HL-60 (cell line): Measurements from ENCODE around the gene EPHA4.

Source experiments
- DNase-seq, 2 experiments: peaks; one replicate each; pipeline ENCODE4 v3.0.0-alpha.2; 2010 to 2020; ENCODE audit warnings: low read depth in 1 of 2, low spot score in 1 of 2
- H3K27ac ChIP-seq: fragments of 250-450 bp; sonication (Bioruptor Pico); replicated peaks from 2 replicates; pipeline ENCODE4 v1.5.1; 2020; ENCODE audit warnings: mild to moderate bottlenecking, moderate library complexity
- H3K27me3 ChIP-seq: fragments of 250-450 bp; sonication (Bioruptor Pico); 2 replicates; pipeline ENCODE4 v1.5.1; 2021; ENCODE audit warnings: mild to moderate bottlenecking, moderate library complexity; ENCODE audit not compliant: insufficient read depth, poor library complexity, severe bottlenecking
- H3K4me3 ChIP-seq: replicated peaks from 2 replicates; pipeline ENCODE4 v1.5.1; 2011; ENCODE audit warnings: mild to moderate bottlenecking, control low read depth, low read length; ENCODE audit not compliant: insufficient read depth
- GABPA ChIP-seq: IDR thresholded peaks from 2 replicates; pipeline ENCODE4 v1.6.1; 2012; ENCODE audit warnings: low read depth
- POLR2AphosphoS5 ChIP-seq: IDR thresholded peaks from 2 replicates; pipeline ENCODE4 v1.6.1; 2012; ENCODE audit warnings: low read depth
- SPI1 ChIP-seq: IDR thresholded peaks from 2 replicates; pipeline ENCODE4 v1.6.1; 2012; ENCODE audit warnings: low read depth, mild to moderate bottlenecking, borderline replicate concordance
- TF ChIP-seq, protein P1 (sequence below): IDR thresholded peaks from one replicate; pipeline ENCODE4 v1.5.1; 2011; ENCODE audit warnings: low read length, control low read depth, inconsistent platforms; ENCODE audit not compliant: insufficient read depth
- TF ChIP-seq, protein P2 (sequence below): IDR thresholded peaks from 2 replicates; pipeline ENCODE4 v1.6.1; 2012; ENCODE audit warnings: low read depth; ENCODE audit not compliant: insufficient replicate concordance

EPHA4 gene

DNA sequence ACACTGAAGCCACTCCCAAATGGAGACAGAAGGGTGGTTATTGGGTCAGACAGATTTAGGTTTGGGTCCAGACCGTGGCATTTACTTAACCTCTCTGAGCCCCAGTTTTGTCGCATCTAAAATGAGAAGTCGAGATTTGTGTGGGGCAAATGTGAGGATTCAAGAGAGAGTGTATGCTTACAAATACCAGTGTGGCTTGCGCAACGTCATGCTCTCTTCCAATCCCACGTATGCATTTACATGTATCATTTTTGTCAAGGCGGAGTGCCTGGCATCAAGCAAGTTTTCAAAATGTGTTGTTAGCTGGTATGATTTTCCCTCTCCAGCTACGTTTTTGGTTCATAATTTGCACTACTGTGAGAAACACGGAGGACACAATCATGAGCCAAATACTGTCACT lies 197.9 kb downstream of the EPHA4 start:
- DNase-seq: no peak
- H3K27ac ChIP-seq: no peak overlapping the region
- TF ChIP-seq, protein P1, sequence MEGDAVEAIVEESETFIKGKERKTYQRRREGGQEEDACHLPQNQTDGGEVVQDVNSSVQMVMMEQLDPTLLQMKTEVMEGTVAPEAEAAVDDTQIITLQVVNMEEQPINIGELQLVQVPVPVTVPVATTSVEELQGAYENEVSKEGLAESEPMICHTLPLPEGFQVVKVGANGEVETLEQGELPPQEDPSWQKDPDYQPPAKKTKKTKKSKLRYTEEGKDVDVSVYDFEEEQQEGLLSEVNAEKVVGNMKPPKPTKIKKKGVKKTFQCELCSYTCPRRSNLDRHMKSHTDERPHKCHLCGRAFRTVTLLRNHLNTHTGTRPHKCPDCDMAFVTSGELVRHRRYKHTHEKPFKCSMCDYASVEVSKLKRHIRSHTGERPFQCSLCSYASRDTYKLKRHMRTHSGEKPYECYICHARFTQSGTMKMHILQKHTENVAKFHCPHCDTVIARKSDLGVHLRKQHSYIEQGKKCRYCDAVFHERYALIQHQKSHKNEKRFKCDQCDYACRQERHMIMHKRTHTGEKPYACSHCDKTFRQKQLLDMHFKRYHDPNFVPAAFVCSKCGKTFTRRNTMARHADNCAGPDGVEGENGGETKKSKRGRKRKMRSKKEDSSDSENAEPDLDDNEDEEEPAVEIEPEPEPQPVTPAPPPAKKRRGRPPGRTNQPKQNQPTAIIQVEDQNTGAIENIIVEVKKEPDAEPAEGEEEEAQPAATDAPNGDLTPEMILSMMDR: no peak
- TF ChIP-seq GABPA (no peak), SPI1 (no peak), POLR2AphosphoS5 (no peak)
- TF ChIP-seq, protein P2, sequence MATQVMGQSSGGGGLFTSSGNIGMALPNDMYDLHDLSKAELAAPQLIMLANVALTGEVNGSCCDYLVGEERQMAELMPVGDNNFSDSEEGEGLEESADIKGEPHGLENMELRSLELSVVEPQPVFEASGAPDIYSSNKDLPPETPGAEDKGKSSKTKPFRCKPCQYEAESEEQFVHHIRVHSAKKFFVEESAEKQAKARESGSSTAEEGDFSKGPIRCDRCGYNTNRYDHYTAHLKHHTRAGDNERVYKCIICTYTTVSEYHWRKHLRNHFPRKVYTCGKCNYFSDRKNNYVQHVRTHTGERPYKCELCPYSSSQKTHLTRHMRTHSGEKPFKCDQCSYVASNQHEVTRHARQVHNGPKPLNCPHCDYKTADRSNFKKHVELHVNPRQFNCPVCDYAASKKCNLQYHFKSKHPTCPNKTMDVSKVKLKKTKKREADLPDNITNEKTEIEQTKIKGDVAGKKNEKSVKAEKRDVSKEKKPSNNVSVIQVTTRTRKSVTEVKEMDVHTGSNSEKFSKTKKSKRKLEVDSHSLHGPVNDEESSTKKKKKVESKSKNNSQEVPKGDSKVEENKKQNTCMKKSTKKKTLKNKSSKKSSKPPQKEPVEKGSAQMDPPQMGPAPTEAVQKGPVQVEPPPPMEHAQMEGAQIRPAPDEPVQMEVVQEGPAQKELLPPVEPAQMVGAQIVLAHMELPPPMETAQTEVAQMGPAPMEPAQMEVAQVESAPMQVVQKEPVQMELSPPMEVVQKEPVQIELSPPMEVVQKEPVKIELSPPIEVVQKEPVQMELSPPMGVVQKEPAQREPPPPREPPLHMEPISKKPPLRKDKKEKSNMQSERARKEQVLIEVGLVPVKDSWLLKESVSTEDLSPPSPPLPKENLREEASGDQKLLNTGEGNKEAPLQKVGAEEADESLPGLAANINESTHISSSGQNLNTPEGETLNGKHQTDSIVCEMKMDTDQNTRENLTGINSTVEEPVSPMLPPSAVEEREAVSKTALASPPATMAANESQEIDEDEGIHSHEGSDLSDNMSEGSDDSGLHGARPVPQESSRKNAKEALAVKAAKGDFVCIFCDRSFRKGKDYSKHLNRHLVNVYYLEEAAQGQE: no peak
- no peaks in the 10 kb centered on the region for H3K27me3 ChIP-seq
- no peak overlapping the region for H3K4me3 ChIP-seq

DNA sequence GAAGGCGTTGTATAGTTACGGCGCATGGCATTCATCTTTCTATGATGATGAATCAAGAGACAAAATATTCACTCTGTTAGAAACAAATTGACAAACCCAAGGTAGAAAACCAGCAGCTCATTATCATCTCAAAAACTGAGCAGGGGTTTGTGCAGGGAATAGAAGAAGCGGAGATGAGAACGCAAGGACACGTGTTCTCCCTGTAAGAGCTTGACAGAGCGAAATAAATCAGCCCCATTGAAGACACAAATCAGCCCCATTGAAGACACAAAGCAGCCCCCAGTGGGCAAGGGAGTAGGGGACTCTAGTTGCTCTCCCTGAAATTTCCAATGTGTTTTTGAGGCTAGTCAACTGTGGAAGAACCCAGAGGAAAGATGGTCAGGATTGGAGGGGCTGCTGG lies 199.2 kb downstream of the EPHA4 start:
- no peaks in the 10 kb centered on the region for H3K27me3 ChIP-seq
- no peak for DNase-seq
- no peak for TF ChIP-seq GABPA
- TF ChIP-seq, protein P1: no peak
- TF ChIP-seq, protein P2: no peak
- TF ChIP-seq SPI1: no peak
- TF ChIP-seq POLR2AphosphoS5: no peak
- H3K27ac ChIP-seq: no peak overlapping the region
- H3K4me3 ChIP-seq: no peak overlapping the region

DNA sequence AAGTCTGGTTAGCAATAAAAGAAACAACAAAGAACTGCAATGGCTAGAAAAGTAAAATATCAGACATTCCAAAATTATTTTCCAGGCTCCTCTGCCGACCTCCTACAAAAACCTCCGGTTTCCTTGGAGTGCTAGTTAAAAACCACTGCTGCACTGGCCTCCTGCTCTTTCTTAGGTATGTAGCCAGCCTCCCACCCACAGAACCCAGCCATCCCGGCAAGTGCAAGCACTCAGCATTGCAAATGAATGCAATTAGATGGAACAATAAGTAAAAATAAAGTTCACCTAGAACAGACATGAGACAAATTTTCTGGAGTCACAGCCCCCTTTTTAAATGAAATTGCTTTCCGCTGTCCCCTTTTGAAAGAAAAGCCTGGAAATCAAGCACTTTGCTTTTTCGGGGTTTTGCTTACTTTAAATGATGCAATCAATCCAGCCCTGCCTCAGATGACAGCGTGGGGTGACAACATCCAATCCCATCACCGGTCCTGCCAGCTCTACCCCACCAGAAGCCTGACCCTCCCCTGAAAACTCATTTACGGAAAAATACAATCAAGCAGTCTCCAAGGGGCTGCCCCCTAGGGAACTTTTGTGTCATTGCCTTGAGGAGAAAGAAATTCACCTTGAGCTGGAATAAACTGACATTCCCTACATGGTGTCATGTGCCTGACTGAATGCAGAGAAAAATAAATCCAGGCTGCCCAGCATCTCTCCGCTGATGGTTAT lies 199.8 kb downstream of the EPHA4 start:
- TF ChIP-seq GABPA: no peak
- TF ChIP-seq, protein P2: no peak
- no peak for TF ChIP-seq SPI1
- TF ChIP-seq POLR2AphosphoS5: no peak
- TF ChIP-seq, protein P1: no peak
- Histone ChIP-seq H3K27ac (no peak overlapping the region), H3K27me3 (no peaks in the 10 kb centered on the region), H3K4me3 (no peak overlapping the region)
- DNase-seq: no peak
